ENCODE measurements around the gene PLEKHG3.

DNA sequence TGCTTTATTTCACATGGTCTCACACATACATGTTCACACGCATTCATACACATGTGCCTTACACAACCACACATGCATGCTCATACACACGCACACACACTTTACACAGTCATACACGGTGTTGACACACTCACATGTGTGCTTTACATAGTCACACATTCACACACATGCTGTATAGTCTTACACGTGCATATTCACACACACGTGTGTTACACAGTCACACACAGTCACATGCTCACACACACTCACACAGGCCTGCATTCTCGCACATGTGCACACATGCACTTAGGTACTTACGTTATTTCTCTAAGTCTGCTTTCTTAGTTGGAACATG is 18.0 kb upstream of the PLEKHG3 start:
- no peak for TF ChIP-seq FOXM1 (IDR thresholded peaks at IDR 0.05; ENCODE audit: borderline replicate concordance)
- no peak for TF ChIP-seq SUZ12 (IDR thresholded peaks at IDR 0.05)
- TF ChIP-seq FOXK2 (IDR thresholded peaks at IDR 0.05): no peak
- TF ChIP-seq HDGF (IDR thresholded peaks at IDR 0.05; ENCODE audit: borderline replicate concordance): no peak
- no peak for TF ChIP-seq BHLHE40 (IDR thresholded peaks at IDR 0.05; ENCODE audit: borderline replicate concordance)
- TF ChIP-seq SP1 (IDR thresholded peaks at IDR 0.05): no peak
- TF ChIP-seq TARDBP (IDR thresholded peaks at IDR 0.05): no peak
- TF ChIP-seq L3MBTL2 (conservative IDR thresholded peaks at IDR 0.05): no peak
- no peak for TF ChIP-seq FOXA1 (IDR thresholded peaks at IDR 0.05)
- TF ChIP-seq ELF4 (IDR thresholded peaks at IDR 0.05): no peak
- no peak for TF ChIP-seq NFRKB (IDR thresholded peaks at IDR 0.05)
- TF ChIP-seq PKNOX1 (IDR thresholded peaks at IDR 0.05): no peak
- no peak for TF ChIP-seq ZNF384 (IDR thresholded peaks at IDR 0.05)
- no peak for TF ChIP-seq ARNT (IDR thresholded peaks at IDR 0.05)
